AG09319 (cell line): ENCODE measurements around the gene PHLDA2.

Source experiments
- DNase-seq: peaks from one replicate; pipeline ENCODE4 v3.0.0-alpha.2; 2010; ENCODE audit warnings: low read depth; ENCODE audit errors: extremely low read depth
- CTCF ChIP-seq: IDR thresholded peaks from 2 replicates; pipeline ENCODE4 v1.5.1; 2011; ENCODE audit warnings: low read depth, mild to moderate bottlenecking, inconsistent platforms, low read length, moderate library complexity

PHLDA2 gene

DNA sequence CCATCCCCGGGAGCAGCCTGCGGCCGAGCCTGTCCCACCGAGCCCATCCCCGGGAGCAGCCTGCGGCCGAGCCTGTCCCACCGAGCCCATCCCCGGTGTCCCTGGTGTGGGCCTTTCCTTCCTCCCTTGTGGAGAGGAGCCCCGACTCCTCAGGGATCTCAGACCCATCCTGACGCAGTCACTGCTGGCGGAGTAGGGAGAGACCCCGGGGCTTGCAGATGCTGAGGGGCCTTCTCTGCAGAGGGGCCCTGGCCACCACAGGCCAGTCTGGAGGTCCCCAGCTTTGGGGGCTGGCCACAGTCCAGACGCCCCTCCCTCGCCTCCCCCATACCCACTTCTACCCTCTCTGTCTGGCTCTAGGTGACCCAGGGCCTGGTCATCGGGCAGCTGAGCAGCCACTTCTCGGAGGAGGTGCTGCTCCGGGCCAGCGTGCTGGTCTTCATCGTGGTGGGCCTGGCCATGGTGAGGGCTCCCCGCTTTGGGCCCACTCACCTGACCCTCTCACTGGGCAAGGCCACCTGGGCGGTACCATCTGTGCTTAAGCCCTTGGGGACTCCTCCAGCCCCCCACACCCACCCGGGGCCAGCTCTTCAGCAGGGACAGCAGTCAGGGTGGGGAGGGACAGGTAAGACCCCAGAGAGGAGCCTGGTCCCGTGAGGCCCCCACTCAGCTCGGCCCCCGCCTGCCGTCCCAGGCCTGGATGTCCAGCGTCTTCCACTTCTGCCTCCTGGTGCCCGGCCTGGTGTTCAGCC is 7.3 kb downstream of the PHLDA2 start:
- TF ChIP-seq CTCF = no peak
- no peak for DNase-seq

- no peak for DNase-seq
- TF ChIP-seq CTCF = no peak
Measured at GRCh38 chr11:2921261-2921660, 8.0 kb downstream of the PHLDA2 start.

GRCh38 chr11:2920343-2920742 is 8.9 kb downstream of the PHLDA2 start:
- no peak for TF ChIP-seq CTCF
- no peak for DNase-seq

- DNase-seq = no peak
- no peak for TF ChIP-seq CTCF
Measured at GRCh38 chr11:2919837-2920236, 9.4 kb downstream of the PHLDA2 start.

DNA sequence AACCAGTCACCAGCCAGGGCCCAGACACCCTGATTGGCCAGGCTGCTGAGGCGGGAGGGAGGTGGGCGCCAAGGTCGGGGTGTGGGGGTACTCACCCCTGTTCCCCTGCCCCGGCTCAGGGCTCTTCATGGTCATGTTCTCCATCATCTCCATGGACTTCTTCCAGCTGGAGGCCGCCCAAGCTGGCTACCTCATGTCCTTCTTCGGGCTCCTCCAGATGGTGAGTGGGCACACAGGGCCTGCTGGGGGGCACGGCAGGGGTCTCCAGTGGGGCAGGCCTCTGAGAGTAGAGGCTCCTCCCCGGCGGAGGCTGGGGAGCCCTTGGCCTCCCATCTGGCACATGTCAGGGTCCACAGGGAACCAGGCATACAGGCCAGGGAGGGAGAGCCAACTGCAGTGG is 10.0 kb downstream of the PHLDA2 start:
- no peak for DNase-seq
- TF ChIP-seq CTCF = no peak

- no peak for DNase-seq
- no peak for TF ChIP-seq CTCF
Measured at GRCh38 chr11:2917842-2918490, 11.3 kb downstream of the PHLDA2 start.

- no peak for TF ChIP-seq CTCF
Measured at GRCh38 chr11:2916892-2917645, 12.2 kb downstream of the PHLDA2 start.

More at GRCh38 chr11:2916892-2917645, 12.2 kb downstream of the PHLDA2 start:
- DNase-seq = no peak
